Prostate gland (tissue), 2 donors: Measurements from ENCODE around the gene SIGLEC15. TPM values are rescaled to one million over a fixed set of nuclear protein-coding genes. Genes with fewer than 3 reads are reported as not detected.
"Not testable (repeated sequence)": the region's sequence is repeated elsewhere in the genome, so short reads cannot be mapped to it uniquely, and the experiment has no call there.

ENCODE experiments used
- DNase-seq: peaks from one replicate; pipeline ENCODE4 v3.0.0-alpha.2; 2019; ENCODE audit warnings: low spot score
- H3K27ac ChIP-seq, 2 donors: fragments of 200-600 bp; sonication (generic); 2 replicates each; pipeline ENCODE4 v1.5.1; 2017 to 2019
- H3K27me3 ChIP-seq: fragments of 200-600 bp; sonication (generic); replicated peaks from 2 replicates; pipeline ENCODE4 v1.5.1; 2019; ENCODE audit not compliant: insufficient read depth
- H3K36me3 ChIP-seq, 2 donors: fragments of 200-600 bp; sonication (generic); 1 replicate in 1 of 2; 2 replicates in 1 of 2; pipeline versions ENCODE4 v1.5.1 to v1.8.1; 2017 to 2019
- H3K4me1 ChIP-seq: fragments of 200-600 bp; sonication (generic); replicated peaks from 2 replicates; pipeline ENCODE4 v1.5.1; 2019
- H3K4me3 ChIP-seq, 2 donors: fragments of 200-600 bp; sonication (generic); 2 replicates each; pipeline ENCODE4 v1.5.1; 2017 to 2019
- H3K9me3 ChIP-seq: fragments of 200-600 bp; sonication (generic); 2 replicates; pipeline ENCODE4 v1.5.1; 2017
- CTCF ChIP-seq, 4 experiments: fragments of 200-600 bp in 2 of 4; fragments of 450-650 bp in 2 of 4; sonication (generic) in 2 of 4; IDR thresholded peaks; 1 replicate in 3 of 4; 2 replicates in 1 of 4; pipeline ENCODE4 v1.5.1; 2016 to 2019; ENCODE audit warnings: antibody characterized with exemption in 4 of 4, mild to moderate bottlenecking in 2 of 4, moderate library complexity in 2 of 4
- POLR2A ChIP-seq: fragments of 450-650 bp; IDR thresholded peaks from one replicate; pipeline ENCODE4 v1.6.1; 2016; ENCODE audit warnings: antibody characterized with exemption, mild to moderate bottlenecking
- POLR2AphosphoS5 ChIP-seq: sonication (generic); formaldehyde crosslinking; IDR thresholded peaks from one replicate; pipeline ENCODE4 v1.6.1; 2017; ENCODE audit warnings: antibody characterized with exemption
- WGBS: methylation state at CpG from one replicate; pipeline ENCODE4 v1.1.5; 2018; 5-methylcytosine and 5-hydroxymethylcytosine counted together
- intact Hi-C: fragments of 100-400 bp; cut with DNase I; formaldehyde crosslinking; loops from one replicate; pipeline ENCODE4 v1.14.2; 2022
- total RNA-seq, 2 donors: library from RNA; depleted of rRNA; stranded (reverse); fragments of >200 nt; gene quantifications; one replicate each; pipeline ENCODE4 v1.1.0, GENCODE V29; 2016

Gene SIGLEC15
- total RNA-seq, 2 donors from 2014 or later, result 0.91 TPM; not detected in 1

- H3K4me3 ChIP-seq, result no peak overlapping the region
- no peaks in the 10 kb centered on the region for H3K4me1 ChIP-seq
- no peaks in the 10 kb centered on the region for H3K9me3 ChIP-seq
- DNase-seq, result no peak
- no peak for TF ChIP-seq CTCF (IDR thresholded peaks at IDR 0.05)
- no peak for TF ChIP-seq POLR2AphosphoS5
- no peak for TF ChIP-seq POLR2A
- 80% methylated on average over 3 of the region's 3 CpGs for WGBS
- H3K27me3 ChIP-seq, result no peaks in the 10 kb centered on the region
- H3K36me3 ChIP-seq, result no peaks in the 10 kb centered on the region
- H3K27ac ChIP-seq, result no peak overlapping the region
- intact Hi-C loops, result no loop called here
Measured at GRCh38 chr18:45820106-45820745, 5.2 kb upstream of the SIGLEC15 start.

GRCh38 chr18:45821026-45821425 is 4.4 kb upstream of the SIGLEC15 start:
- intact Hi-C loops, result no loop called here
- 89% methylated on average over 2 of the region's 2 CpGs for whole genome bisulfite sequencing

GRCh38 chr18:45821711-45822110 is 3.8 kb upstream of the SIGLEC15 start:
- 84% methylated on average over 1 of the region's 1 CpG for WGBS
- Histone ChIP-seq H3K4me1 (no peaks in the 10 kb centered on the region), H3K27ac (no peak overlapping the region), H3K27me3 (no peaks in the 10 kb centered on the region), H3K9me3 (no peaks in the 10 kb centered on the region), H3K4me3 (no peak overlapping the region), H3K36me3 (no peaks in the 10 kb centered on the region)
- TF ChIP-seq POLR2A (no peak), CTCF (IDR thresholded peaks at IDR 0.05) (no peak), POLR2AphosphoS5 (no peak)
- intact Hi-C loops, result no loop called here
- DNase-seq, result no peak

More at GRCh38 chr18:45821026-45821425, 4.4 kb upstream of the SIGLEC15 start:
- Histone ChIP-seq H3K4me3 (no peak overlapping the region), H3K27ac (no peak overlapping the region), H3K9me3 (no peaks in the 10 kb centered on the region), H3K36me3 (no peaks in the 10 kb centered on the region), H3K27me3 (no peaks in the 10 kb centered on the region), H3K4me1 (no peaks in the 10 kb centered on the region)
- no peak for DNase-seq
- TF ChIP-seq POLR2AphosphoS5, result no peak
- TF ChIP-seq POLR2A, result no peak
- no peak for TF ChIP-seq CTCF (IDR thresholded peaks at IDR 0.05)

GRCh38 chr18:45826084-45826483 is 609 bp downstream of the SIGLEC15 start:
- DNase-seq, result no peak
- TF ChIP-seq CTCF (IDR thresholded peaks at IDR 0.05), result no peak
- TF ChIP-seq POLR2AphosphoS5, result no peak
- no peak for TF ChIP-seq POLR2A
- Histone ChIP-seq H3K27ac (no peak overlapping the region), H3K4me3 (no peak overlapping the region), H3K4me1 (peaks cover 6% of the 10 kb centered on the region), H3K27me3 (no peaks in the 10 kb centered on the region), H3K36me3 (no peaks in the 10 kb centered on the region), H3K9me3 (no peaks in the 10 kb centered on the region)
- intact Hi-C loops, result no loop called here
- 82% methylated on average over 4 of the region's 4 CpGs for WGBS

- H3K9me3 ChIP-seq, H3K27me3 ChIP-seq, intact Hi-C loops, H3K4me3 ChIP-seq, H3K27ac ChIP-seq, DNase-seq, H3K4me1 ChIP-seq, H3K36me3 ChIP-seq: not testable (repeated sequence)
- 95% methylated on average over 4 of the region's 4 CpGs for WGBS
Measured at GRCh38 chr18:45826716-45827115, 1.2 kb downstream of the SIGLEC15 start.
